HepG2 (cell line): Measurements from ENCODE around the gene DISP1. TPM values are rescaled to one million over a fixed set of nuclear protein-coding genes. Genes with fewer than 3 reads are reported as not detected.

Experiments used
- FOXA3 ChIP-seq: IDR thresholded peaks from 2 replicates; pipeline ENCODE4 v1.6.1; 2016; ENCODE audit warnings: missing genetic modification reagents, missing compliant biosample characterization
- SIX1 ChIP-seq: sonication (generic); formaldehyde crosslinking; IDR thresholded peaks from 2 replicates; pipeline ENCODE4 v1.4.0; 2020; ENCODE audit warnings: missing genetic modification reagents, borderline replicate concordance
- TMF1 ChIP-seq: sonication (generic); formaldehyde crosslinking; IDR thresholded peaks from 2 replicates; pipeline ENCODE4 v1.8.1; 2022; ENCODE audit warnings: low read depth, missing genetic modification reagents
- TOE1 ChIP-seq: sonication (generic); formaldehyde crosslinking; IDR thresholded peaks from 2 replicates; pipeline ENCODE4 v1.4.0; 2020; ENCODE audit warnings: mild to moderate bottlenecking, missing genetic modification reagents
- TSC22D2 ChIP-seq: sonication (generic); formaldehyde crosslinking; IDR thresholded peaks from 2 replicates; pipeline ENCODE4 v1.5.1; 2020; ENCODE audit warnings: missing genetic modification reagents, mild to moderate bottlenecking, borderline replicate concordance
- XRCC5 ChIP-seq: fragments of 200-400 bp; formaldehyde crosslinking; optimal IDR thresholded peaks from 2 replicates; pipeline ENCODE3; 2017; ENCODE audit warnings: mild to moderate bottlenecking, low read length
- YEATS4 ChIP-seq: sonication (generic); formaldehyde crosslinking; IDR thresholded peaks from 2 replicates; pipeline ENCODE4 v1.4.0; 2020; ENCODE audit warnings: missing genetic modification reagents, borderline replicate concordance
- ZFP41 ChIP-seq: sonication (generic); formaldehyde crosslinking; IDR thresholded peaks from 2 replicates; pipeline ENCODE4 v1.4.0; 2020; ENCODE audit warnings: mild to moderate bottlenecking, missing genetic modification reagents, borderline replicate concordance
- ZNF260 ChIP-seq: sonication (generic); formaldehyde crosslinking; IDR thresholded peaks from 2 replicates; pipeline ENCODE4 v1.4.0; 2020; ENCODE audit warnings: missing genetic modification reagents, low read depth, mild to moderate bottlenecking, borderline replicate concordance
- ZNF720 ChIP-seq: sonication (generic); formaldehyde crosslinking; IDR thresholded peaks from 2 replicates; pipeline ENCODE4 v1.4.0; 2020; ENCODE audit warnings: missing genetic modification reagents
- polyA plus RNA-seq, 8 experiments: library from polyadenylated mRNA; depleted of rRNA in 3 of 8; stranded (reverse) in 7 of 8; unstranded in 1 of 8; fragments of >200 nt; fragmentation: Illumina TruSeq in 4 of 8; extraction: Trizol in 4 of 8; gene quantifications; 2 replicates each; pipeline versions ENCODE4 v1.2.1 to v1.2.3, GENCODE V29; 2011 to 2016; ENCODE audit warnings: low read depth in 4 of 8, missing spikeins in 1 of 8, mixed read lengths in 1 of 8; ENCODE audit not compliant: insufficient read depth in 1 of 8
- total RNA-seq, 5 experiments: library from RNA; depleted of rRNA; stranded (reverse); fragments of >200 nt; fragmentation: Illumina TruSeq; extraction: Trizol; gene quantifications; 2 replicates each; pipeline ENCODE4 v1.2.3, GENCODE V29; 2016; ENCODE audit warnings: low read depth in 1 of 5
- TF ChIP-seq, protein P1 (sequence below): sonication (generic); formaldehyde crosslinking; IDR thresholded peaks from 2 replicates; pipeline ENCODE4 v1.4.0; 2020; ENCODE audit warnings: mild to moderate bottlenecking, missing genetic modification reagents
- TF ChIP-seq, protein P2 (sequence below): sonication (generic); formaldehyde crosslinking; IDR thresholded peaks from 2 replicates; pipeline ENCODE4 v1.4.0; 2020; ENCODE audit warnings: mild to moderate bottlenecking, missing genetic modification reagents
- TF ChIP-seq, protein P3 (sequence below): sonication (generic); formaldehyde crosslinking; IDR thresholded peaks from 2 replicates; pipeline ENCODE4 v1.4.0; 2020; ENCODE audit warnings: mild to moderate bottlenecking, missing genetic modification reagents

DISP1 gene
- total and polyA plus RNA-seq, 2 of the 13 experiments (the other 11 are each of a cell fraction or from before 2014, with no cell fraction given), result 1.9 to 2.0 TPM

- TF ChIP-seq TOE1 (CRISPR knock-in tag) (no peak), TSC22D2 (CRISPR knock-in tag) (no peak), TMF1 (CRISPR knock-in tag) (no peak), YEATS4 (peak; percentile 82), ZFP41 (CRISPR knock-in tag) (no peak), SIX1 (CRISPR knock-in tag) (no peak), ZNF720 (no peak), ZNF260 (CRISPR knock-in tag) (no peak), XRCC5 (no peak), FOXA3 (no peak)
- TF ChIP-seq, protein P1, sequence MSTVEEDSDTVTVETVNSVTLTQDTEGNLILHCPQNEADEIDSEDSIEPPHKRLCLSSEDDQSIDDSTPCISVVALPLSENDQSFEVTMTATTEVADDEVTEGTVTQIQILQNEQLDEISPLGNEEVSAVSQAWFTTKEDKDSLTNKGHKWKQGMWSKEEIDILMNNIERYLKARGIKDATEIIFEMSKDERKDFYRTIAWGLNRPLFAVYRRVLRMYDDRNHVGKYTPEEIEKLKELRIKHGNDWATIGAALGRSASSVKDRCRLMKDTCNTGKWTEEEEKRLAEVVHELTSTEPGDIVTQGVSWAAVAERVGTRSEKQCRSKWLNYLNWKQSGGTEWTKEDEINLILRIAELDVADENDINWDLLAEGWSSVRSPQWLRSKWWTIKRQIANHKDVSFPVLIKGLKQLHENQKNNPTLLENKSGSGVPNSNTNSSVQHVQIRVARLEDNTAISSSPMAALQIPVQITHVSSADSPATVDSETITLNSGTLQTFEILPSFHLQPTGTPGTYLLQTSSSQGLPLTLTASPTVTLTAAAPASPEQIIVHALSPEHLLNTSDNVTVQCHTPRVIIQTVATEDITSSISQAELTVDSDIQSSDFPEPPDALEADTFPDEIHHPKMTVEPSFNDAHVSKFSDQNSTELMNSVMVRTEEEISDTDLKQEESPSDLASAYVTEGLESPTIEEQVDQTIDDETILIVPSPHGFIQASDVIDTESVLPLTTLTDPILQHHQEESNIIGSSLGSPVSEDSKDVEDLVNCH (CRISPR knock-in tag), result no peak
- TF ChIP-seq, protein P2, sequence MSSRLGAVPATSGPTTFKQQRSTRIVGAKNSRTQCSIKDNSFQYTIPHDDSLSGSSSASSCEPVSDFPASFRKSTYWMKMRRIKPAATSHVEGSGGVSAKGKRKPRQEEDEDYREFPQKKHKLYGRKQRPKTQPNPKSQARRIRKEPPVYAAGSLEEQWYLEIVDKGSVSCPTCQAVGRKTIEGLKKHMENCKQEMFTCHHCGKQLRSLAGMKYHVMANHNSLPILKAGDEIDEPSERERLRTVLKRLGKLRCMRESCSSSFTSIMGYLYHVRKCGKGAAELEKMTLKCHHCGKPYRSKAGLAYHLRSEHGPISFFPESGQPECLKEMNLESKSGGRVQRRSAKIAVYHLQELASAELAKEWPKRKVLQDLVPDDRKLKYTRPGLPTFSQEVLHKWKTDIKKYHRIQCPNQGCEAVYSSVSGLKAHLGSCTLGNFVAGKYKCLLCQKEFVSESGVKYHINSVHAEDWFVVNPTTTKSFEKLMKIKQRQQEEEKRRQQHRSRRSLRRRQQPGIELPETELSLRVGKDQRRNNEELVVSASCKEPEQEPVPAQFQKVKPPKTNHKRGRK, result no peak
- TF ChIP-seq, protein P3, sequence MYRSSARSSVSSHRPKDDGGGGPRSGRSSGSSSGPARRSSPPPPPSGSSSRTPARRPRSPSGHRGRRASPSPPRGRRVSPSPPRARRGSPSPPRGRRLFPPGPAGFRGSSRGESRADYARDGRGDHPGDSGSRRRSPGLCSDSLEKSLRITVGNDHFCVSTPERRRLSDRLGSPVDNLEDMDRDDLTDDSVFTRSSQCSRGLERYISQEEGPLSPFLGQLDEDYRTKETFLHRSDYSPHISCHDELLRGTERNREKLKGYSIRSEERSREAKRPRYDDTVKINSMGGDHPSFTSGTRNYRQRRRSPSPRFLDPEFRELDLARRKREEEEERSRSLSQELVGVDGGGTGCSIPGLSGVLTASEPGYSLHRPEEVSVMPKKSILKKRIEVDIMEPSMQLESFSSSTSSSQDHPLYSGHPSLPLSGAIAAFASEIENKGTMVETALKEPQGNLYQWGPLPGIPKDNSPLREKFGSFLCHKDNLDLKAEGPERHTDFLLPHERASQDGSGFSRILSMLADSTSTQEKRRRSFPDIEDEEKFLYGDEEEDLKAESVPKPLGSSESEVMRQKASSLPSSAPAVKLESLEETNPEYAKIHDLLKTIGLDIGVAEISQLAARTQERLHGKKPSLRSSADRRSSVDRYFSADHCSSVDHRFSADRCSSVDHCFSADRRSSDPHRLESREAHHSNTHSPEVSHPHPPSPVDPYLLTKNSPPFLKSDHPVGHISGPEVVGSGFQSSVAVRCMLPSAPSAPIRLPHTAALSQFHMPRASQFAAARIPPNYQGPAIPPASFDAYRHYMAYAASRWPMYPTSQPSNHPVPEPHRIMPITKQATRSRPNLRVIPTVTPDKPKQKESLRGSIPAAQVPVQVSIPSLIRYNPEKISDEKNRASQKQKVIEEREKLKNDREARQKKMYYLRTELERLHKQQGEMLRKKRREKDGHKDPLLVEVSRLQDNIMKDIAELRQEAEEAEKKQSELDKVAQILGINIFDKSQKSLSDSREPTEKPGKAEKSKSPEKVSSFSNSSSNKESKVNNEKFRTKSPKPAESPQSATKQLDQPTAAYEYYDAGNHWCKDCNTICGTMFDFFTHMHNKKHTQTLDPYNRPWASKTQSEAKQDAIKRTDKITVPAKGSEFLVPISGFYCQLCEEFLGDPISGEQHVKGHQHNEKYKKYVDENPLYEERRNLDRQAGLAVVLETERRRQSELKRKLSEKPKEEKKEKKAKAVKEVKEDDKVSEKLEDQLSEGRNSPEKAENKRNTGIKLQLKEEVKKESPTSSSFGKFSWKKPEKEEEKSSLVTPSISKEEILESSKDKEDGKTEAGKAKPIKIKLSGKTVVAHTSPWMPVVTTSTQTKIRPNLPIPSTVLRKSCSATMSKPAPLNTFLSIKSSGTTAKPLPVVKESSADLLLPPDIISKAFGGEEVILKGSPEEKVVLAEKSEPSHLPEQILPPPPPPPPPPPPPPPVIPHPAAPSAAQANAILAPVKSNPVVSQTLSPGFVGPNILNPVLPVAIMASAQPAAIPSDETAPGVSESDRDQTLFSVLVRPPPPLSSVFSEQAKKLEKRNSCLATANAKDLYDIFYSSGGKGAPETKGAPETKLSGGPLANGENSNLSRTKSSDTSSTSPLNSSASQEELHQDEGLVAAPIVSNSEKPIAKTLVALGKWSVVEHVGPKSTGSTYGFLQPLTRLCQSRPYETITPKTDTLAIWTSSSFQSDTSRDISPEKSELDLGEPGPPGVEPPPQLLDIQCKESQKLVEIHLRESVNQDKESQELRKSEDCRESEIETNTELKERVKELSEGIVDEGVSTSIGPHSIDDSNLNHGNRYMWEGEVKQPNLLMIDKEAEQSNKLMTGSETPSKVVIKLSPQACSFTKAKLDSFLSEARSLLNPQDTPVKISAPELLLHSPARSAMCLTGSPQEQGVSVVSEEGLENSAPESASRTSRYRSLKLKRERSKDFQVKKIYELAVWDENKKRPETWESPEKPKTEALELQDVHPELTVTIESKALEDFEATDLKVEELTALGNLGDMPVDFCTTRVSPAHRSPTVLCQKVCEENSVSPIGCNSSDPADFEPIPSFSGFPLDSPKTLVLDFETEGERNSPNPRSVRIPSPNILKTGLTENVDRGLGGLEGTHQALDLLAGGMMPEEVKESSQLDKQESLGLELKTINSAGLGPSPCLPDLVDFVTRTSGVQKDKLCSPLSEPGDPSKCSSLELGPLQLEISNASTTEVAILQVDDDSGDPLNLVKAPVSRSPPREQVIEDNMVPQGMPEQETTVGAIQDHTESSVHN (CRISPR knock-in tag), result no peak
Measured at GRCh38 chr1:222814536-222815439, at the start of gene DISP1 (continued).
